Neural crest cell (in vitro differentiated cells): ENCODE measurements around the gene TBP. TPM values are rescaled to one million over a fixed set of nuclear protein-coding genes. Genes with fewer than 3 reads are reported as not detected.

Source experiments
- DNase-seq: peaks from one replicate; pipeline ENCODE4 v3.0.0; 2021; ENCODE audit warnings: low read depth, mixed read lengths, low spot score
- H3K27ac Mint-ChIP-seq: one replicate; pipeline ENCODE4 v1.8.0; 2021; ENCODE audit warnings: mild to moderate bottlenecking, mixed read lengths; ENCODE audit not compliant: unreplicated experiment
- H3K27me3 Mint-ChIP-seq: 2 replicates; pipeline ENCODE4 v1.8.0; 2021; ENCODE audit warnings: low read depth, mild to moderate bottlenecking, mixed read lengths
- H3K36me3 Mint-ChIP-seq: 2 replicates; pipeline ENCODE4 v1.8.0; 2021; ENCODE audit warnings: low read depth, mild to moderate bottlenecking, mixed read lengths
- H3K4me1 Mint-ChIP-seq: 2 replicates; pipeline ENCODE4 v1.8.0; 2021; ENCODE audit warnings: mixed read lengths
- H3K4me3 Mint-ChIP-seq: one replicate; pipeline ENCODE4 v1.8.0; 2021; ENCODE audit warnings: mild to moderate bottlenecking, mixed read lengths
- H3K9me3 Mint-ChIP-seq: 2 replicates; pipeline ENCODE4 v1.8.0; 2021; ENCODE audit warnings: mixed read lengths
- CTCF ChIP-seq: fragments of 200-600 bp; sonication (generic); conservative IDR thresholded peaks from 2 replicates; pipeline ENCODE4 v1.5.0; 2021; ENCODE audit warnings: antibody characterized with exemption, mild to moderate bottlenecking
- total RNA-seq: library from RNA; stranded (reverse); gene quantifications from 2 replicates; pipeline ENCODE4 v1.2.1, GENCODE V29; 2021

Gene TBP
- total RNA-seq, 1 donor from 2014 or later: 22.1 TPM

- no peak for TF ChIP-seq CTCF
These were observed 598 bp downstream of the TBP start for GRCh38 chr6:170554796-170555137.

GRCh38 chr6:170555305-170555704, 1.1 kb downstream of the TBP start:
- Mint-ChIP-seq H3K9me3 (no peaks in the 10 kb centered on the region), H3K4me1 (peaks cover 12% of the 10 kb centered on the region), H3K36me3 (peaks cover 2% of the 10 kb centered on the region), H3K27ac (no peak overlapping the region), H3K27me3 (no peaks in the 10 kb centered on the region), H3K4me3 (no peak overlapping the region)
- DNase-seq: no peak
- TF ChIP-seq CTCF: no peak

More at GRCh38 chr6:170554796-170555137, 598 bp downstream of the TBP start:
- Mint-ChIP-seq H3K4me3 (no peak overlapping the region), H3K27me3 (no peaks in the 10 kb centered on the region), H3K27ac (no peak overlapping the region), H3K36me3 (peaks cover 2% of the 10 kb centered on the region), H3K9me3 (no peaks in the 10 kb centered on the region), H3K4me1 (peaks cover 14% of the 10 kb centered on the region)
- DNase-seq: no peak

- no peak for TF ChIP-seq CTCF
- Mint-ChIP-seq H3K4me3 (no peak overlapping the region), H3K27ac (no peak overlapping the region), H3K27me3 (no peaks in the 10 kb centered on the region), H3K4me1 (no peaks in the 10 kb centered on the region), H3K36me3 (peaks cover 2% of the 10 kb centered on the region), H3K9me3 (no peaks in the 10 kb centered on the region)
- no peak for DNase-seq
These were observed 7.4 kb downstream of the TBP start for GRCh38 chr6:170561555-170561954.

GRCh38 chr6:170564936-170565530, 10.9 kb downstream of the TBP start:
- no peaks in the 10 kb centered on the region for H3K9me3 Mint-ChIP-seq
- no peaks in the 10 kb centered on the region for H3K4me1 Mint-ChIP-seq
- no peak for DNase-seq
- no peaks in the 10 kb centered on the region for H3K36me3 Mint-ChIP-seq
- H3K4me3 Mint-ChIP-seq: no peak overlapping the region
- TF ChIP-seq CTCF: no peak
- H3K27ac Mint-ChIP-seq: no peak overlapping the region
- no peaks in the 10 kb centered on the region for H3K27me3 Mint-ChIP-seq

GRCh38 chr6:170572704-170573466, 18.7 kb downstream of the TBP start:
- DNase-seq: no peak
- no peak overlapping the region for H3K27ac Mint-ChIP-seq
- peaks cover 2% of the 10 kb centered on the region for H3K36me3 Mint-ChIP-seq
- no peaks in the 10 kb centered on the region for H3K9me3 Mint-ChIP-seq
- H3K4me3 Mint-ChIP-seq: no peak overlapping the region
- H3K4me1 Mint-ChIP-seq: no peaks in the 10 kb centered on the region
- H3K27me3 Mint-ChIP-seq: no peaks in the 10 kb centered on the region
- TF ChIP-seq CTCF: no peak
